PC-3 (cell line): ENCODE results near the gene CTNNA2. TPM values are rescaled to one million over a fixed set of nuclear protein-coding genes. Genes with fewer than 3 reads are reported as not detected.

Source experiments
- ATAC-seq: fragments of 200-7000 bp; cut with Tn5 transposase; 2 replicates; pipeline ENCODE4 v1.9.1; 2020; ENCODE audit warnings: mild to moderate bottlenecking, moderate library complexity
- BruUV-seq: library from RNA; stranded (reverse); fragments of 400-500 nt; replicated peaks from 2 replicates; lab custom pipeline; 2021; lab: Mats Ljungman, UMichigan
- CTCF ChIA-PET: fragments of 300-600 bp; sonication (Branson Sonifier 250); formaldehyde crosslinking; loops from one replicate; lab custom pipeline; 2022; ENCODE audit warnings: antibody characterized with exemption; lab: Charles Lee
- POLR2A ChIA-PET: fragments of 300-600 bp; sonication (Branson Sonifier 250); formaldehyde crosslinking; loops from one replicate; lab custom pipeline; 2022; ENCODE audit warnings: antibody characterized with exemption; ENCODE audit not compliant: unreplicated experiment; lab: Charles Lee
- DNase-seq: peaks from one replicate; pipeline ENCODE4 v3.0.0-alpha.2; 2015
- H2AFZ ChIP-seq: fragments of 300-600 bp; sonication (generic); 2 replicates; pipeline ENCODE4 v1.6.0; 2016; ENCODE audit warnings: antibody characterized with exemption, low read length
- H3F3A ChIP-seq: fragments of 300-600 bp; sonication (generic); one replicate; pipeline ENCODE4 v1.6.0; 2017; ENCODE audit warnings: antibody characterized with exemption, low read length, control low read depth, mild to moderate bottlenecking; ENCODE audit not compliant: unreplicated experiment
- H3K27ac ChIP-seq: fragments of 300-600 bp; sonication (generic); 2 replicates; pipeline ENCODE4 v1.5.1; 2016; ENCODE audit warnings: mild to moderate bottlenecking, low read length
- H3K27me3 ChIP-seq: fragments of 300-600 bp; sonication (generic); 2 replicates; pipeline ENCODE4 v1.6.1; 2016; ENCODE audit warnings: low read length, mixed read lengths
- H3K36me3 ChIP-seq: fragments of 300-600 bp; sonication (generic); 2 replicates; pipeline ENCODE4 v1.6.1; 2016; ENCODE audit warnings: low read depth, mixed run types, low read length, mixed read lengths
- H3K4me1 ChIP-seq: fragments of 300-600 bp; sonication (generic); 2 replicates; pipeline ENCODE4 v1.5.1; 2016; ENCODE audit warnings: low read length; ENCODE audit not compliant: insufficient read depth
- H3K4me2 ChIP-seq: fragments of 300-600 bp; sonication (generic); 2 replicates; pipeline ENCODE4 v1.6.0; 2016; ENCODE audit warnings: low read length
- H3K4me3 ChIP-seq: fragments of 300-600 bp; sonication (generic); 2 replicates; pipeline ENCODE4 v1.5.1; 2016; ENCODE audit warnings: mild to moderate bottlenecking, low read length, mixed read lengths
- H3K79me2 ChIP-seq: fragments of 300-600 bp; sonication (generic); 2 replicates; pipeline ENCODE4 v1.6.1; 2017; ENCODE audit warnings: low read length, mixed read lengths
- H3K9ac ChIP-seq: fragments of 300-600 bp; sonication (generic); 2 replicates; pipeline ENCODE4 v1.6.0; 2016; ENCODE audit warnings: mild to moderate bottlenecking, low read length
- H3K9me2 ChIP-seq: fragments of 300-600 bp; sonication (generic); replicated peaks from 2 replicates; pipeline ENCODE4 v1.6.1; 2016; ENCODE audit warnings: mixed run types, low read length, mixed read lengths
- H3K9me3 ChIP-seq: fragments of 300-600 bp; sonication (generic); 2 replicates; pipeline ENCODE4 v1.6.1; 2016; ENCODE audit warnings: low read length, mixed read lengths
- H4K20me1 ChIP-seq: fragments of 300-600 bp; sonication (generic); 2 replicates; pipeline ENCODE4 v1.6.1; 2016; ENCODE audit warnings: low read length, mixed read lengths
- EZH2 ChIP-seq: fragments of 300-600 bp; sonication (generic); IDR thresholded peaks from one replicate; pipeline ENCODE4 v1.6.1; 2017; ENCODE audit warnings: antibody characterized with exemption, mild to moderate bottlenecking, low read length; ENCODE audit not compliant: unreplicated experiment
- EZH2phosphoT487 ChIP-seq: fragments of 300-600 bp; sonication (generic); IDR thresholded peaks from 2 replicates; pipeline ENCODE4 v1.6.1; 2018; ENCODE audit warnings: mild to moderate bottlenecking, antibody characterized with exemption, low read length, borderline replicate concordance
- intact Hi-C: fragments of 100-400 bp; cut with micrococcal nuclease; formaldehyde crosslinking; loops from 2 replicates; pipeline ENCODE4 v1.9.0; 2023
- total RNA-seq: library from RNA; depleted of rRNA; stranded (reverse); fragments of >200 nt; gene quantifications from 2 replicates; pipeline ENCODE4 v1.2.3, GENCODE V29; 2014
- TF ChIP-seq, protein P1 (sequence below): fragments of 300-600 bp; sonication (generic); conservative IDR thresholded peaks from 2 replicates; pipeline ENCODE4 v1.5.1; 2017; ENCODE audit warnings: antibody characterized with exemption, low read depth, mild to moderate bottlenecking, low read length

Gene CTNNA2
- total RNA-seq, 1 experiment from 2014 or later: not detected

GRCh38 chr2:79511320-79511951, 1.4 kb upstream of the CTNNA2 start:
- no peak overlapping the region for H2AFZ ChIP-seq
- H3K4me1 ChIP-seq: no peaks in the 10 kb centered on the region
- POLR2A ChIA-PET: no interaction called here
- H3K9me2 ChIP-seq: no peaks in the 10 kb centered on the region
- no peaks in the 10 kb centered on the region for H3K79me2 ChIP-seq
- BruUV-seq: no TSS peak
- TF ChIP-seq, protein P1, sequence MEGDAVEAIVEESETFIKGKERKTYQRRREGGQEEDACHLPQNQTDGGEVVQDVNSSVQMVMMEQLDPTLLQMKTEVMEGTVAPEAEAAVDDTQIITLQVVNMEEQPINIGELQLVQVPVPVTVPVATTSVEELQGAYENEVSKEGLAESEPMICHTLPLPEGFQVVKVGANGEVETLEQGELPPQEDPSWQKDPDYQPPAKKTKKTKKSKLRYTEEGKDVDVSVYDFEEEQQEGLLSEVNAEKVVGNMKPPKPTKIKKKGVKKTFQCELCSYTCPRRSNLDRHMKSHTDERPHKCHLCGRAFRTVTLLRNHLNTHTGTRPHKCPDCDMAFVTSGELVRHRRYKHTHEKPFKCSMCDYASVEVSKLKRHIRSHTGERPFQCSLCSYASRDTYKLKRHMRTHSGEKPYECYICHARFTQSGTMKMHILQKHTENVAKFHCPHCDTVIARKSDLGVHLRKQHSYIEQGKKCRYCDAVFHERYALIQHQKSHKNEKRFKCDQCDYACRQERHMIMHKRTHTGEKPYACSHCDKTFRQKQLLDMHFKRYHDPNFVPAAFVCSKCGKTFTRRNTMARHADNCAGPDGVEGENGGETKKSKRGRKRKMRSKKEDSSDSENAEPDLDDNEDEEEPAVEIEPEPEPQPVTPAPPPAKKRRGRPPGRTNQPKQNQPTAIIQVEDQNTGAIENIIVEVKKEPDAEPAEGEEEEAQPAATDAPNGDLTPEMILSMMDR: no peak
- TF ChIP-seq EZH2phosphoT487: no peak
- no peak for TF ChIP-seq EZH2
- no peaks in the 10 kb centered on the region for H3K36me3 ChIP-seq
- no peak overlapping the region for H3K9ac ChIP-seq
- no peaks in the 10 kb centered on the region for H3K27me3 ChIP-seq
- H3F3A ChIP-seq: no peaks in the 10 kb centered on the region
- ATAC-seq (no peak), DNase-seq (peak; percentile 39)
- CTCF ChIA-PET: no interaction called here
- no peaks in the 10 kb centered on the region for H4K20me1 ChIP-seq
- 0 out of 2 replicates have a peak, but pooled peaks cover 7% of the 10 kb centered on the region for H3K9me3 ChIP-seq
- no peak overlapping the region for H3K4me3 ChIP-seq
- H3K27ac ChIP-seq: no peak overlapping the region
- intact Hi-C loops: no loop called here
- H3K4me2 ChIP-seq: no peak overlapping the region

DNA sequence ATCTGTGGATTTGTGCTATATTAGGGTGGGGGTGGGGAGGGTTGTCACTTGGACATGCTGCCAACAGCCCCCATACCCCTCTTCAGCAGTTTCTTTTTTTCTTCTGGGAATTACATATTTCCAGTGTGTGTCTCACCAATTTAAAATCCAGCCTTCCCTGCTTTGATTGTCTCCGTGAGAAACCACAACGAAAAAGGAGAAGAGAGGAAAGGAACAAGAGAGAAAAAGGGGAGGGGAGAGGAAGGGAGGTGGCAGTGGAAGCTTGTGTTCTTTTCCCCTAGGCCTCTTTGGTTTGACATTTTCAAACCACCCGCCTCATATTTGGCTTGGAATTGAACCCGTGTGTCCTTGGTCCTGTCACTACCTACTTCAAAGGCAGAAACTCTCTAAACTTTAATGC, 860 bp downstream of the CTNNA2 start:
- intact Hi-C loops: no loop called here

GRCh38 chr2:79529636-79530035, 16.8 kb downstream of the CTNNA2 start:
- Histone ChIP-seq H3F3A (no peaks in the 10 kb centered on the region), H3K9ac (no peak overlapping the region), H3K9me3 (peaks cover 8% of the 10 kb centered on the region), H3K4me1 (no peaks in the 10 kb centered on the region), H3K79me2 (no peaks in the 10 kb centered on the region), H3K27me3 (no peaks in the 10 kb centered on the region), H4K20me1 (no peaks in the 10 kb centered on the region), H3K4me2 (no peak overlapping the region), H3K9me2 (no peaks in the 10 kb centered on the region), H3K27ac (no peak overlapping the region), H2AFZ (no peak overlapping the region), H3K4me3 (no peak overlapping the region), H3K36me3 (no peaks in the 10 kb centered on the region)
- TF ChIP-seq, protein P1: no peak
- TF ChIP-seq EZH2 (no peak), EZH2phosphoT487 (no peak)
- no peak for DNase-seq
- intact Hi-C loops: no loop called here
- ATAC-seq: no peak
- CTCF ChIA-PET: no interaction called here
- BruUV-seq: no TSS peak
- POLR2A ChIA-PET: no interaction called here

More for the DNA sequence above, 860 bp downstream of the CTNNA2 start:
- Histone ChIP-seq H3K36me3 (no peaks in the 10 kb centered on the region), H3K4me3 (no peak overlapping the region), H4K20me1 (no peaks in the 10 kb centered on the region), H3K79me2 (no peaks in the 10 kb centered on the region), H3F3A (no peaks in the 10 kb centered on the region), H3K27ac (no peak overlapping the region), H2AFZ (no peak overlapping the region), H3K4me1 (no peaks in the 10 kb centered on the region), H3K9me2 (no peaks in the 10 kb centered on the region), H3K4me2 (no peak overlapping the region), H3K27me3 (no peaks in the 10 kb centered on the region), H3K9ac (no peak overlapping the region), H3K9me3 (peaks cover 7% of the 10 kb centered on the region; the same call in 1 of the 2 replicates)
- CTCF ChIA-PET: no interaction called here
- ATAC-seq (no peak), DNase-seq (no peak)
- POLR2A ChIA-PET: no interaction called here
- BruUV-seq: no TSS peak
- TF ChIP-seq, protein P1: no peak
- no peak for TF ChIP-seq EZH2phosphoT487
